OCI-LY7 (cell line): Measurements from ENCODE around the gene LONP2. TPM values are rescaled to one million over a fixed set of nuclear protein-coding genes. Genes with fewer than 3 reads are reported as not detected.

Experiments
- BruUV-seq: library from RNA; stranded (reverse); fragments of 400-500 nt; replicated peaks from 2 replicates; lab custom pipeline; 2021; lab: Mats Ljungman, UMichigan
- CTCF ChIA-PET: fragments of 300-600 bp; sonication (Branson Sonifier 250); formaldehyde crosslinking; loops from one replicate; lab custom pipeline; 2022; ENCODE audit warnings: antibody characterized with exemption; ENCODE audit not compliant: unreplicated experiment; lab: Charles Lee
- POLR2A ChIA-PET: fragments of 300-600 bp; sonication (Branson Sonifier 250); formaldehyde crosslinking; loops from one replicate; lab custom pipeline; 2022; ENCODE audit warnings: antibody characterized with exemption; lab: Charles Lee
- DNase-seq: peaks from one replicate; pipeline ENCODE4 v3.0.0-alpha.2; 2015; ENCODE audit warnings: low spot score
- H2AFZ ChIP-seq: fragments of 200-600 bp; sonication (generic), shearing (Covaris generic); 2 replicates; pipeline ENCODE4 v1.6.1; 2014; ENCODE audit warnings: mild to moderate bottlenecking, antibody characterized with exemption, low read length, moderate library complexity
- H3K27ac ChIP-seq: fragments of 200-600 bp; sonication (generic); 2 replicates; pipeline ENCODE4 v1.5.1; 2014; ENCODE audit warnings: mixed run types, low read depth, mild to moderate bottlenecking, moderate library complexity, low read length, inconsistent platforms; ENCODE audit not compliant: poor library complexity, severe bottlenecking
- H3K36me3 ChIP-seq: fragments of 200-600 bp; sonication (generic); 2 replicates; pipeline ENCODE4 v1.6.1; 2014; ENCODE audit warnings: mild to moderate bottlenecking, antibody characterized with exemption, low read length, moderate library complexity, mixed read lengths; ENCODE audit not compliant: insufficient read depth
- H3K4me1 ChIP-seq: fragments of 200-600 bp; sonication (generic); 2 replicates; pipeline ENCODE4 v1.5.1; 2014; ENCODE audit warnings: mild to moderate bottlenecking, low read length; ENCODE audit not compliant: insufficient read depth, poor library complexity, severe bottlenecking
- H3K4me2 ChIP-seq: fragments of 200-600 bp; sonication (generic); 2 replicates; pipeline ENCODE4 v1.6.1; 2014; ENCODE audit warnings: mild to moderate bottlenecking, low read length
- H3K4me3 ChIP-seq: fragments of 200-600 bp; sonication (generic); 2 replicates; pipeline ENCODE4 v1.5.1; 2014; ENCODE audit warnings: mild to moderate bottlenecking, low read depth, low read length; ENCODE audit not compliant: poor library complexity, severe bottlenecking
- H3K79me2 ChIP-seq: fragments of 200-600 bp; sonication (generic); 2 replicates; pipeline ENCODE4 v1.6.1; 2016; ENCODE audit warnings: low read depth, mild to moderate bottlenecking, low read length, moderate library complexity, mixed read lengths; ENCODE audit not compliant: insufficient read depth
- H3K9me2 ChIP-seq: fragments of 200-600 bp; sonication (generic); 2 replicates; pipeline ENCODE4 v1.6.1; 2016; ENCODE audit warnings: mild to moderate bottlenecking, low read length, mixed read lengths; ENCODE audit not compliant: insufficient read depth
- H3K9me3 ChIP-seq: fragments of 200-600 bp; sonication (generic); 2 replicates; pipeline ENCODE4 v1.6.1; 2014; ENCODE audit warnings: mild to moderate bottlenecking, mixed run types, low read length, mixed read lengths
- H4K20me1 ChIP-seq: fragments of 200-600 bp; sonication (generic); 2 replicates; pipeline ENCODE4 v1.6.1; 2014; ENCODE audit warnings: mild to moderate bottlenecking, antibody characterized with exemption, low read length, moderate library complexity, mixed read lengths; ENCODE audit not compliant: insufficient read depth
- EZH2phosphoT487 ChIP-seq: fragments of 200-600 bp; sonication (generic); IDR thresholded peaks from 2 replicates; pipeline ENCODE4 v1.6.1; 2018; ENCODE audit warnings: low read depth, borderline replicate concordance, mild to moderate bottlenecking, mixed run types, antibody characterized with exemption, low read length, moderate library complexity, mixed read lengths
- intact Hi-C: fragments of 100-400 bp; cut with micrococcal nuclease; formaldehyde crosslinking; loops from one replicate; pipeline ENCODE4 v1.10.0; 2022; ENCODE audit not compliant: unreplicated experiment
- total RNA-seq, 2 experiments: library from RNA; depleted of rRNA in 1 of 2; stranded (reverse); fragments of >200 nt in 1 of 2; shearing (Covaris generic) in 1 of 2; gene quantifications; 2 replicates each; pipeline ENCODE4 v1.2.3, GENCODE V29; 2014 to 2022
- TF ChIP-seq, protein P1 (sequence below): fragments of 200-600 bp; sonication (generic); conservative IDR thresholded peaks from 2 replicates; pipeline ENCODE4 v1.5.1; 2014; ENCODE audit warnings: mild to moderate bottlenecking, antibody characterized with exemption, low read length, moderate library complexity, mixed read lengths

The LONP2 gene
- total RNA-seq, 2 experiments from 2014 or later = 13.0 to 23.3 TPM

DNA sequence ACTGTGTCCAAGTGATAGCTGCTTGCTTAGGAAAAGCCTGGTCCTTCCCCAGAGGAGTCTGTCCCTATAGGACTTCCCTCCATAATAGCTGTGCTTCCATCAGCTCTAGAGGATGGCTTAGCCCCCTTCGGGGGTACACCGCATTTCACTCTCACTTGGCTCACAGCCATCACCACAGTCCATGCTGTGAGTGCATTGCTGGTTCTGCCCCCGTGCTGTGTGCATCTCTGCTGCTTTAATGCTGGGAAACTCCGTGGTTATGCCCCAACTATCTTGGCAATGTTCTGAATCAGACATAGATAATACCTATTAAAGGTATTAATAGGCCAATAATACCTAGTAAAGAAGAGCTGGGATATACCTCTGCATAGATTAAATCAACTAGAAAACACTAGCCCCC is 82.8 kb downstream of the LONP2 start:
- POLR2A ChIA-PET = interaction anchor here (1.2 kb wide), 1 partner anchor 42 kb away, joined by 3 read pairs; no protein-coding TSS in a partner anchor
- no peak for DNase-seq

DNA sequence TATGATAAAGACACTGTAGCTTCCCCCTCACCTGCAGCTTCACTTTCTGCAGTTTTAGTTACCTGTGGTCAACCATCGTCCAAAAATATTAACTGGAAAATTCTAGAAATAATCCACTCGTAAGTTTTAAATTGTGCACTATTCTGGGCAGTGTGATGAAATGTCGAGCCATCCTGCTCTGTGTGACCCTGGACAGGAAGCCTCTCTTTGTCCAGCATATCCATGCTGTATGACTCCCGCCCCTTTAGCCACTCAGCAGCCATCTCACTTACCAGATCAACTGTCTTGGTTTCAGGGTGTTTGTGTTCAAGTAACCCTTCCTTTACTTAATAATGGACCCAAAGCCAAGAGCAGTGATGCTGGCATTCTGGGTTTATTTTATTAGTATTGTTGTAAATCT is 85.0 kb downstream of the LONP2 start:
- ChIA-PET CTCF (no interaction called here), POLR2A (no interaction called here)
- H3K36me3 ChIP-seq = peaks cover under 1% of the 10 kb centered on the region; the same call in 1 of the 2 replicates

More for the DNA sequence above, 82.8 kb downstream of the LONP2 start:
- no TSS peak for BruUV-seq
- Histone ChIP-seq H3K79me2 (no peaks in the 10 kb centered on the region), H4K20me1 (no peaks in the 10 kb centered on the region), H2AFZ (no peak overlapping the region), H3K9me2 (no peaks in the 10 kb centered on the region), H3K36me3 (no peaks in the 10 kb centered on the region), H3K27ac (no peak overlapping the region), H3K4me1 (no peaks in the 10 kb centered on the region), H3K4me2 (no peak overlapping the region), H3K4me3 (no peak overlapping the region), H3K9me3 (no peaks in the 10 kb centered on the region)
- intact Hi-C loops = no loop called here
- CTCF ChIA-PET = no interaction called here
- TF ChIP-seq, protein P1, sequence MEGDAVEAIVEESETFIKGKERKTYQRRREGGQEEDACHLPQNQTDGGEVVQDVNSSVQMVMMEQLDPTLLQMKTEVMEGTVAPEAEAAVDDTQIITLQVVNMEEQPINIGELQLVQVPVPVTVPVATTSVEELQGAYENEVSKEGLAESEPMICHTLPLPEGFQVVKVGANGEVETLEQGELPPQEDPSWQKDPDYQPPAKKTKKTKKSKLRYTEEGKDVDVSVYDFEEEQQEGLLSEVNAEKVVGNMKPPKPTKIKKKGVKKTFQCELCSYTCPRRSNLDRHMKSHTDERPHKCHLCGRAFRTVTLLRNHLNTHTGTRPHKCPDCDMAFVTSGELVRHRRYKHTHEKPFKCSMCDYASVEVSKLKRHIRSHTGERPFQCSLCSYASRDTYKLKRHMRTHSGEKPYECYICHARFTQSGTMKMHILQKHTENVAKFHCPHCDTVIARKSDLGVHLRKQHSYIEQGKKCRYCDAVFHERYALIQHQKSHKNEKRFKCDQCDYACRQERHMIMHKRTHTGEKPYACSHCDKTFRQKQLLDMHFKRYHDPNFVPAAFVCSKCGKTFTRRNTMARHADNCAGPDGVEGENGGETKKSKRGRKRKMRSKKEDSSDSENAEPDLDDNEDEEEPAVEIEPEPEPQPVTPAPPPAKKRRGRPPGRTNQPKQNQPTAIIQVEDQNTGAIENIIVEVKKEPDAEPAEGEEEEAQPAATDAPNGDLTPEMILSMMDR = no peak
- no peak for TF ChIP-seq EZH2phosphoT487

DNA sequence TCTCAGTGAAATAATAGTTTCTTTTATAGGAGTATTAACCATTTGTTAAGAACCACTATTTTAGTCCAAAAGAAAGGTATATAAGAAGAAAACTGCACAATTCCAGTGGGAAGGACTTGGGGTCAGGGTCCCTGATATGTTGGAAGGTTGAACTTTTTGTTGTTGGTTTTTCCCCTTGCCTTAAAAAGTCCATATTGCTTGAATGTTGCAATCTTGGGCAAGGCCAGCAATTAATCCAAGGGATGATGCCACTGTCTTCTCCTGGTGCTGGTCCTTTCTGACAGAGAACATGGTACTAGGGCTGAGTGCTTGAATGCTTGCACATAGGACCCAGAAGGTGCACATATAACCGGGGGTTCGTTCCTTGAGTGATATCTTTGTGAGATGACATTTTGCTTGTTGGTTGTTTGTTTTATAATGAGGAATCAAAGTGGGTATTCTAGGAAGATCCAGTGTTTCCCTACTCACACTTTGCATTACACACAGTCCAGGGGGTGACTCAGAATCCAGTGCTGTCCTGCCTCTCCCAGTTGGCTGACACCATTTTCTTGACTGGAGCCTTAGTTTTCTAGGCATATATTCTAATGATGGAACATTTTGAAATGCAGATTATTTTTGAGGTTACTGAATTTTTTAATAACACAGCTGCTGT is 86.2 kb downstream of the LONP2 start:
- Histone ChIP-seq H3K79me2 (no peaks in the 10 kb centered on the region), H3K9me3 (no peaks in the 10 kb centered on the region), H2AFZ (no peak overlapping the region), H3K4me3 (no peak overlapping the region), H3K4me1 (no peaks in the 10 kb centered on the region), H4K20me1 (no peaks in the 10 kb centered on the region), H3K9me2 (no peaks in the 10 kb centered on the region), H3K36me3 (peaks cover 9% of the 10 kb centered on the region; the same call in 1 of the 2 replicates), H3K27ac (no peak overlapping the region), H3K4me2 (no peak overlapping the region)
- CTCF ChIA-PET = no interaction called here
- no peak for TF ChIP-seq EZH2phosphoT487
- TF ChIP-seq, protein P1 = no peak
- POLR2A ChIA-PET = interaction anchor here (0.9 to 1.2 kb wide), 2 partner anchors 19 to 300 kb away, joined by 3 to 4 read pairs; no protein-coding TSS in a partner anchor
- no peak for DNase-seq
- BruUV-seq = no TSS peak
- intact Hi-C loops = no loop called here

More for the DNA sequence above, 85.0 kb downstream of the LONP2 start:
- Histone ChIP-seq H4K20me1 (no peaks in the 10 kb centered on the region), H3K79me2 (no peaks in the 10 kb centered on the region), H3K9me3 (no peaks in the 10 kb centered on the region), H2AFZ (no peak overlapping the region), H3K27ac (no peak overlapping the region), H3K9me2 (no peaks in the 10 kb centered on the region), H3K4me2 (no peak overlapping the region), H3K4me1 (no peaks in the 10 kb centered on the region), H3K4me3 (no peak overlapping the region)
- intact Hi-C loops = no loop called here
- DNase-seq = no peak
- no peak for TF ChIP-seq EZH2phosphoT487
- no TSS peak for BruUV-seq
